GM23248 (cell line): ENCODE results near the gene LRRC52.

Source experiments
- EZH2 ChIP-seq: fragments of 200-600 bp; sonication (generic); IDR thresholded peaks from 2 replicates; pipeline ENCODE4 v1.6.1; 2018; ENCODE audit warnings: antibody characterized with exemption, mild to moderate bottlenecking; ENCODE audit not compliant: insufficient read depth, poor library complexity, severe bottlenecking
- EZH2phosphoT487 ChIP-seq: fragments of 200-600 bp; sonication (generic); IDR thresholded peaks from 2 replicates; pipeline ENCODE4 v1.6.1; 2018; ENCODE audit warnings: antibody characterized with exemption, moderate library complexity, mild to moderate bottlenecking, low read depth; ENCODE audit not compliant: insufficient read depth

GRCh38 chr1:165527251-165528007 is 16.4 kb upstream of the LRRC52 start:
- TF ChIP-seq EZH2 (no peak), EZH2phosphoT487 (no peak)
